Jurkat, Clone E6-1 (cell line): ENCODE measurements around the gene TMEM260. TPM values are rescaled to one million over a fixed set of nuclear protein-coding genes. Genes with fewer than 3 reads are reported as not detected.
A peak's percentile ranks its signal among the peaks of the same experiment; 100 is the strongest.

Experiments used
- DNase-seq: peaks from one replicate; pipeline ENCODE4 v3.0.0-alpha.2; 2011; ENCODE audit warnings: low read depth, low spot score
- H3K4me3 ChIP-seq: 2 replicates; pipeline ENCODE4 v1.5.1; 2011; ENCODE audit warnings: mild to moderate bottlenecking, low read length, control low read depth, moderate library complexity
- polyA plus RNA-seq: library from polyadenylated mRNA; unstranded; fragments of >200 nt; gene quantifications from one replicate; pipeline ENCODE4 v1.2.1, GENCODE V29; 2012; ENCODE audit warnings: missing spikeins; ENCODE audit not compliant: insufficient read length, insufficient read depth

TMEM260 gene
- polyA plus RNA-seq = 8.7 TPM

- DNase-seq = peak; percentile 88
- H3K4me3 ChIP-seq = peak within 1 kb of the TSS; percentile 93
These were observed at the start of gene TMEM260 for GRCh38 chr14:56579345-56580220. TSS of gene TMEM260 (plus strand) at chr14:56579798. CDS start at chr14:56579915, 117 bp downstream.

GRCh38 chr14:56532546-56532945, 47.1 kb upstream of the TMEM260 start:
- DNase-seq = no peak
- no peak overlapping the region for H3K4me3 ChIP-seq

- DNase-seq = no peak
- no peak overlapping the region for H3K4me3 ChIP-seq
These were observed 44.9 kb upstream of the TMEM260 start for GRCh38 chr14:56534656-56535055.

DNA sequence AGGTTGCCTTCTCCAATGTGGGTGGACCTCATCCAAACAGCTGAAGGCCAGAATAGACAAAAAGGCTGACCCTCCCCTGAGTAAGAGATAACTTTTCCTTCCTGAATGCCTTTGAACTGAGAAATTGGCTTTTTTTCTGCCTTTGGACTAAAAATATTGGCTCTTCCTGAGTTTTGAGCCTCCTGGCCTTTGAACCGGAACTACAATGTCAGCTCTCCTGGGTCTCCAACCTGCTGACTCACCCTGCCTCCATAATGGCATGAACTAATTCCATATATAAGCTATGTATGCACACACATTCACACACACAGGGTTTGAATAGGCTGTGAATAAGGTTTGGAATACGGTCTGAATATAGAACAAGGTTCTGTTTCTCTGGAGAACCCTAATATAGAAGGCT, 39.7 kb upstream of the TMEM260 start:
- DNase-seq = no peak

GRCh38 chr14:56543436-56543835, 36.2 kb upstream of the TMEM260 start:
- no peak overlapping the region for H3K4me3 ChIP-seq
- no peak for DNase-seq

More for the DNA sequence above, 39.7 kb upstream of the TMEM260 start:
- no peak overlapping the region for H3K4me3 ChIP-seq

GRCh38 chr14:56549721-56550120, 29.9 kb upstream of the TMEM260 start:
- DNase-seq = no peak
- no peak overlapping the region for H3K4me3 ChIP-seq

- H3K4me3 ChIP-seq = no peak overlapping the region
These were observed 27.0 kb upstream of the TMEM260 start for GRCh38 chr14:56552615-56553014.

GRCh38 chr14:56554301-56554700, 25.3 kb upstream of the TMEM260 start:
- no peak overlapping the region for H3K4me3 ChIP-seq
- DNase-seq = no peak

More at GRCh38 chr14:56552615-56553014, 27.0 kb upstream of the TMEM260 start:
- DNase-seq = no peak

GRCh38 chr14:56555921-56556570, 23.6 kb upstream of the TMEM260 start:
- H3K4me3 ChIP-seq = no peak overlapping the region
- no peak for DNase-seq

- H3K4me3 ChIP-seq = no peak overlapping the region
- no peak for DNase-seq
These were observed 20.4 kb upstream of the TMEM260 start for GRCh38 chr14:56559182-56559581.

GRCh38 chr14:56561606-56562005, 18.0 kb upstream of the TMEM260 start:
- H3K4me3 ChIP-seq = no peak overlapping the region
- DNase-seq = no peak

DNA sequence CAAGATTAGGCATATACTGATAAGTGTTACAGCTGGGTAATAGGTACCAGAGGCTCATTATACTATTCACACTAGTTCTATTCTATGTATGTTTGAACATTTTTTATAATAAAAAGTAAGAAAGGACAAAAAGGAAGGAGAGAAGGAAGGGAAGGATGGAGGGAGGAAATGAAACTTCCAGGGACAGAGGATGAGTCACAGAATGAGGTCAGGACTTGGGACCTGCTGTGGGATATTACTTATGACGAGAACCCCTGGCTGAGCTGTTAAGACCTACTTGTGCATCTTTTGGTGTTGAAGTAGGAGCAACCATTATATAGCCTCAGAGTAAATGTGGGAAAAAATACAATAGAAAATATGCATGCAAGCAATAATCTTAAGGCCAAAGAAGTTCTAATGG, 16.7 kb upstream of the TMEM260 start:
- DNase-seq = no peak
- no peak overlapping the region for H3K4me3 ChIP-seq

DNA sequence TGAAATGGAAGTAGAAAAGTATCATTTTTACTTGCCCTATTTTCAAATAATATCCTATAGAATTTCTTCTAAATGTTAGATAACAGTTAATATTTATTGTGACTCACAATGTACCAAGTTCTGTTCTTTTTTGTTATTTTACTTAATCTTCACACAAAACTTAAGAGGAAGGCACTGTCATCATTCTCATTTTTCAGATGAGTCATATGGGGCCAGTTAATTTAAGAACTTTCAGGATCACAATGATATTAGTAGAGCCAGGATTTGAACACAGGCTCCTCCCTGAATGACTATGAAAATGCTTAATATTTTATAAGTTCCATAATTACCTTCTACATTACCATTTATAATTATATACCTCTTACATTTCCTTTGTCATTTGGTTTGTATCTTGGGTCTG, 10.4 kb upstream of the TMEM260 start:
- no peak for DNase-seq

GRCh38 chr14:56570295-56570694, 9.3 kb upstream of the TMEM260 start:
- no peak for DNase-seq
- no peak overlapping the region for H3K4me3 ChIP-seq

More for the DNA sequence above, 10.4 kb upstream of the TMEM260 start:
- H3K4me3 ChIP-seq = no peak overlapping the region

GRCh38 chr14:56580221-56580711, 668 bp downstream of the TMEM260 start:
- peak overlapping the region; percentile 93 for H3K4me3 ChIP-seq
- DNase-seq = no peak

- no peak for DNase-seq
- H3K4me3 ChIP-seq = peak overlapping the region; percentile 93
These were observed 1.6 kb downstream of the TMEM260 start for GRCh38 chr14:56581041-56581727.

- H3K4me3 ChIP-seq = no peak overlapping the region
- no peak for DNase-seq
These were observed 6.0 kb downstream of the TMEM260 start for GRCh38 chr14:56585461-56586084.

DNA sequence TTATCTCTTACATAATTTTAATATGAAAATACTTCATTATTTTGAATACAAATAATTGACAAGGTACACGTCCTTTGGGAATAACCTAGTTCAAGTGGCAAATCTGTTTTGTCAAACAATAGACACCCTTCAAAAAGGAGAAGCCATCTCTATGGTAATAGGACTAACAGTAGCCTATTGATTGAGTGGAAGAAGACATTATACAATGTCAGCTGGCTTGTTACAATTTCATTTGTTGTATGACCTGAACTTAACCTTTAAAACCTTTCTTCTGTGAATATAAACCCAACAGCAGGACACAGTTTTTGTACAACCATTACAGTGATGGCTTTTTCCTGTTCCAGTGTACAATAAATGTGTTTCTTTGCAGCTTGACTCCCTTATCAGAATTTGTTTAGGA, 8.1 kb downstream of the TMEM260 start:
- no peak for DNase-seq

GRCh38 chr14:56590535-56590960, 10.9 kb downstream of the TMEM260 start:
- H3K4me3 ChIP-seq = no peak overlapping the region

More for the DNA sequence above, 8.1 kb downstream of the TMEM260 start:
- no peak overlapping the region for H3K4me3 ChIP-seq

More at GRCh38 chr14:56590535-56590960, 10.9 kb downstream of the TMEM260 start:
- DNase-seq = no peak
